ENCODE results near the gene SHISA7. TPM values are rescaled to one million over a fixed set of nuclear protein-coding genes. Genes with fewer than 3 reads are reported as not detected.

Gene SHISA7
- total and polyA plus RNA-seq, 2 of the 4 experiments (the other 2 are of a cell fraction): not detected

- Histone ChIP-seq H3K4ac (ENCODE audit: low read depth, low read length) (no peak overlapping the region), H3K9me1 (ENCODE audit: insufficient read depth, low read length) (peaks cover 31% of the 10 kb centered on the region), H2BK120ac (ENCODE audit: low read depth, low read length) (no peak overlapping the region), H4K8ac (ENCODE audit: low read depth in 2 of 2, low read length in 2 of 2) (peak overlapping the region in 1 of 2 experiments; percentile 21; a peak in 1 of 4 replicates), H2BK15ac (ENCODE audit: low read depth, low read length) (no peak overlapping the region), H2AK9ac (replicated peaks; ENCODE audit: low read depth, low read length, poor library complexity) (peak overlapping the region; percentile 57), H4K20me1 (ENCODE audit: insufficient read depth, low read length) (peaks cover 62% of the 10 kb centered on the region), H4K5ac (ENCODE audit: low read depth, low read length) (no peak overlapping the region), H3K27ac (ENCODE audit: insufficient read depth, low read length) (no peak overlapping the region), H3K4me1 (ENCODE audit: control insufficient read depth, insufficient read depth, low read length) (peaks cover 36% of the 10 kb centered on the region), H3K4me2 (ENCODE audit: low read depth, low read length) (no peak overlapping the region), H3K14ac (replicated peaks; ENCODE audit: low read depth, low read length) (no peak overlapping the region), H4K91ac (ENCODE audit: insufficient read depth, low read depth, low read length) (no peak overlapping the region), H3K27me3 (ENCODE audit: control insufficient read depth, insufficient read depth, low read length) (no peaks in the 10 kb centered on the region), H2AK5ac (ENCODE audit: low read depth, low read length) (0 out of 2 replicates have a peak overlapping the region, but pooled peaks have one; percentile 18), H2BK20ac (ENCODE audit: low read depth, low read length) (no peak overlapping the region), H3K36me3 (ENCODE audit: control insufficient read depth, insufficient read depth, low read length) (peaks cover 42% of the 10 kb centered on the region), H3K18ac (ENCODE audit: low read depth, low read length) (no peak overlapping the region), H3K4me3 (ENCODE audit: insufficient read depth, low read depth, low read length) (no peak overlapping the region), H2BK5ac (ENCODE audit: low read depth, low read length, poor library complexity, severe bottlenecking) (peak overlapping the region; percentile 52), H3K23ac (ENCODE audit: low read depth, low read length) (peak overlapping the region; percentile 73; the same call in 1 of the 2 replicates), H3K9me3 (ENCODE audit: control insufficient read depth, insufficient read depth, low read length) (no peaks in the 10 kb centered on the region), H3K56ac (ENCODE audit: extremely low read depth, insufficient read depth, low read length) (no peak overlapping the region), H3K79me1 (ENCODE audit: low read depth in 1 of 2, low read length in 2 of 2) (peaks cover 19 to 60% of the 10 kb centered on the region in 2 experiments), H2AFZ (replicated peaks; ENCODE audit: low read length, poor library complexity) (no peak overlapping the region), H3K9ac (ENCODE audit: low read depth, low read length) (no peak overlapping the region)
- no TSS peak for BruUV-seq (replicated peaks)
- dilution Hi-C loops (cut with HindIII; ENCODE audit: low sequenced_read_pairs, unreplicated experiment) (no loop called here), in situ Hi-C loops (cut with MboI; ENCODE audit: low sequenced_read_pairs) (no loop called here), intact Hi-C loops (cut with micrococcal nuclease) (no loop called here)
- ATAC-seq (ENCODE audit: low read depth): peak; percentile 7; the same call in 1 of the 2 replicates
- peak; percentile 52; the same call in 1 of the 2 replicates for TF ChIP-seq MXI1 (IDR thresholded peaks at IDR 0.05; ENCODE audit: borderline replicate concordance, low read depth, low read length)
- peak; percentile 59; the same call in 1 of the 2 replicates for TF ChIP-seq CEBPB (IDR thresholded peaks at IDR 0.05; ENCODE audit: low read depth, low read length)
- TF ChIP-seq FOS (IDR thresholded peaks at IDR 0.05; ENCODE audit: low read depth, low read length): no peak; the same call in 1 of the 2 replicates
- peak; percentile 10; the same call in 1 of the 2 replicates for TF ChIP-seq POLR2A (IDR thresholded peaks at IDR 0.05; ENCODE audit: low read depth, low read length)
- 49% methylated on average over 4 of the region's 18 CpGs; no CpG with 5 or more reads in 1 of the 2 experiments for WGBS, 2 experiments (ENCODE audit: extremely low coverage in 2 of 2, insufficient read length in 1 of 2)
- ChIA-PET CTCF (interaction anchor here (0.6 kb wide), 1 partner anchor 32 kb away, joined by 3 read pairs; no protein-coding TSS in a partner anchor), POLR2A (ENCODE audit: unreplicated experiment) (interaction anchor here (0.7 kb wide), 1 partner anchor 25 kb away, joined by 3 read pairs; no protein-coding TSS in a partner anchor)
- DNase-seq: peak; percentile 77
Observed at GRCh38 chr19:55391702-55392615, 51.1 kb downstream of the SHISA7 start.

Measured in IMR-90 (cell line).